ENCODE data around the gene RYK. TPM values are rescaled to one million over a fixed set of nuclear protein-coding genes. Genes with fewer than 3 reads are reported as not detected.
"Not testable (repeated sequence)": the region's sequence is repeated elsewhere in the genome, so short reads cannot be mapped to it uniquely, and the experiment has no call there.

Gene RYK
- polyA plus RNA-seq, 2 of the 4 experiments (the other 2 are of a cell fraction), result 28.4 to 41.9 TPM

- no peak for FAIRE-seq
Observed at GRCh38 chr3:134228479-134228878, 22.2 kb downstream of the RYK start.

GRCh38 chr3:134228035-134228434, 22.6 kb downstream of the RYK start:
- no peak overlapping the region for H3K4me3 ChIP-seq
- no peak overlapping the region for H3K27ac ChIP-seq
- H3K4me2 ChIP-seq, result no peak overlapping the region
- peaks cover 10% of the 10 kb centered on the region; the same call in 2 of the 3 replicates for H3K4me1 ChIP-seq
- ChIA-PET CTCF (no interaction called here), POLR2A (no interaction called here)
- 83% methylated on average over 6 of the region's 6 CpGs for WGBS (ENCODE audit: missing lambda C conversion rate)
- FAIRE-seq, result no peak
- no peak for TF ChIP-seq FOSB (CRISPR knock-in tag; IDR thresholded peaks at IDR 0.05)
- 0 out of 3 replicates have a peak, but pooled peaks cover 1% of the 10 kb centered on the region for H3K9me3 ChIP-seq
- no peak for DNase-seq (ENCODE audit: low read depth in 1 of 2, low spot score in 1 of 2)
- ATAC-seq, result no peak

More at GRCh38 chr3:134228479-134228878, 22.2 kb downstream of the RYK start:
- DNase-seq (ENCODE audit: low read depth in 1 of 2, low spot score in 1 of 2) (no peak), ATAC-seq (no peak)
- no peak overlapping the region for H3K27ac ChIP-seq
- TF ChIP-seq POLR2AphosphoS2 (conservative IDR thresholded peaks at IDR 0.05; ENCODE audit: low read length), result no peak
- TF ChIP-seq CBX8 (IDR thresholded peaks at IDR 0.05), result no peak
- TF ChIP-seq, protein P1, sequence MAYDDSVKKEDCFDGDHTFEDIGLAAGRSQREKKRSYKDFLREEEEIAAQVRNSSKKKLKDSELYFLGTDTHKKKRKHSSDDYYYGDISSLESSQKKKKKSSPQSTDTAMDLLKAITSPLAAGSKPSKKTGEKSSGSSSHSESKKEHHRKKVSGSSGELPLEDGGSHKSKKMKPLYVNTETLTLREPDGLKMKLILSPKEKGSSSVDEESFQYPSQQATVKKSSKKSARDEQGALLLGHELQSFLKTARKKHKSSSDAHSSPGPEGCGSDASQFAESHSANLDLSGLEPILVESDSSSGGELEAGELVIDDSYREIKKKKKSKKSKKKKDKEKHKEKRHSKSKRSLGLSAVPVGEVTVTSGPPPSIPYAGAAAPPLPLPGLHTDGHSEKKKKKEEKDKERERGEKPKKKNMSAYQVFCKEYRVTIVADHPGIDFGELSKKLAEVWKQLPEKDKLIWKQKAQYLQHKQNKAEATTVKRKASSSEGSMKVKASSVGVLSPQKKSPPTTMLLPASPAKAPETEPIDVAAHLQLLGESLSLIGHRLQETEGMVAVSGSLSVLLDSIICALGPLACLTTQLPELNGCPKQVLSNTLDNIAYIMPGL (CRISPR knock-in tag; IDR thresholded peaks at IDR 0.05; ENCODE audit: borderline replicate concordance), result no peak
- no peak for TF ChIP-seq PHF8 (IDR thresholded peaks at IDR 0.05; ENCODE audit: borderline replicate concordance, low read depth)
- TF ChIP-seq SMC3 (IDR thresholded peaks at IDR 0.05), result no peak
- TF ChIP-seq RNF2 (IDR thresholded peaks at IDR 0.05; ENCODE audit: borderline replicate concordance, low read depth), result no peak
- TF ChIP-seq CHD2 (IDR thresholded peaks at IDR 0.05; ENCODE audit: low read length, partially characterized antibody), result no peak
- TF ChIP-seq HOXB5 (CRISPR knock-in tag; IDR thresholded peaks at IDR 0.05), result no peak
- no peak for TF ChIP-seq CEBPB (IDR thresholded peaks at IDR 0.05)
- no peak for TF ChIP-seq REST (IDR thresholded peaks at IDR 0.05)
- TF ChIP-seq ATOH8 (CRISPR knock-in tag; IDR thresholded peaks at IDR 0.05; ENCODE audit: low read depth), result no peak
- TF ChIP-seq NFE2L2 (conservative IDR thresholded peaks at IDR 0.05; ENCODE audit: low read length), result no peak
- TF ChIP-seq EP300 (IDR thresholded peaks at IDR 0.05), result no peak
- no peak for TF ChIP-seq EHMT2 (IDR thresholded peaks at IDR 0.05; ENCODE audit: low read depth)
- no peak overlapping the region for H3K4me3 ChIP-seq
- H3K4me1 ChIP-seq, result peaks cover 10% of the 10 kb centered on the region; the same call in 2 of the 3 replicates
- ChIA-PET CTCF (interaction anchor here (0.7 kb wide), 1 partner anchor 16 kb away, joined by 3 read pairs; no protein-coding TSS in a partner anchor), POLR2A (no interaction called here)
- 0 out of 3 replicates have a peak, but pooled peaks cover 2% of the 10 kb centered on the region for H3K9me3 ChIP-seq
- H3K4me2 ChIP-seq, result no peak overlapping the region
- 95% methylated on average over 2 of the region's 2 CpGs for WGBS (ENCODE audit: missing lambda C conversion rate)

DNA sequence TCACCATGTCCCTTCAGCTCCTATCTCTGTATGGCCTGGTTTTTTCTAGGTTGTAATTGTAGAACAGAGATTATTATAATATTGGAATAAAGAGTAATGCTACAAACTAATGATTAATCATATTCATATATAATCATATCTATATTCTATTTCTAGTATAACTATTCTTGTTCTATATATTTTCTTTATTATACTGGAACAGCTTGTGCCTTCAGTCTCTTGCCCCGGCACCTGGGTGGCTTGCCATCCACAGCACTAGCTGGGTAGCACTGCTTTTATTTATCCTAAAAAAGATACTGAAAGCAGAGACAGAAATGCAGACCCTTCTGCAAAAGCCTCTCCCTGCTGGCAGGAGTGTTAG, 25.9 kb downstream of the RYK start:
- not testable (repeated sequence) for FAIRE-seq

More for the DNA sequence above, 25.9 kb downstream of the RYK start:
- H3K9me3 ChIP-seq; DNase-seq (ENCODE audit: low read depth in 1 of 2, low spot score in 1 of 2); H3K4me3 ChIP-seq; H3K27ac ChIP-seq; POLR2A ChIA-PET; H3K4me2 ChIP-seq; H3K4me1 ChIP-seq; ATAC-seq: not testable (repeated sequence)
- CTCF ChIA-PET, result interaction anchor here (1.0 to 4.5 kb wide), 8 partner anchors 8 to 49 kb away, joined by 3 to 32 read pairs (median 4); no protein-coding TSS in a partner anchor
- 100% methylated on average over 1 of the region's 1 CpG for WGBS (ENCODE audit: missing lambda C conversion rate)

All from A549 (cell line).